GM12892 (cell line): Measurements from ENCODE around the gene CAMTA1.

Experiments
- DNase-seq: peaks from one replicate; pipeline ENCODE4 v3.0.0; 2011; ENCODE audit not compliant: insufficient read length
- FAIRE-seq: peaks from 2 replicates; lab custom pipeline; 2011; peaks lifted over from hg19 to GRCh38; lab: Jason Lieb, UNC
- POLR2A ChIP-seq: IDR thresholded peaks from 2 replicates; pipeline ENCODE4 v1.6.1; 2011; ENCODE audit warnings: low read depth, low read length, control low read depth
- POLR2AphosphoS5 ChIP-seq: IDR thresholded peaks from 2 replicates; pipeline ENCODE4 v1.6.1; 2011; ENCODE audit warnings: low read depth, low read length, control low read depth
- TAF1 ChIP-seq: IDR thresholded peaks from 2 replicates; pipeline ENCODE4 v1.6.1; 2011; ENCODE audit warnings: low read depth, mild to moderate bottlenecking, control low read depth, low read length, borderline replicate concordance

Gene CAMTA1

GRCh38 chr1:6939363-6939762 lies 154.1 kb downstream of the CAMTA1 start:
- FAIRE-seq (no peak), DNase-seq (no peak)
- TF ChIP-seq TAF1 (no peak), POLR2A (no peak), POLR2AphosphoS5 (no peak)

DNA sequence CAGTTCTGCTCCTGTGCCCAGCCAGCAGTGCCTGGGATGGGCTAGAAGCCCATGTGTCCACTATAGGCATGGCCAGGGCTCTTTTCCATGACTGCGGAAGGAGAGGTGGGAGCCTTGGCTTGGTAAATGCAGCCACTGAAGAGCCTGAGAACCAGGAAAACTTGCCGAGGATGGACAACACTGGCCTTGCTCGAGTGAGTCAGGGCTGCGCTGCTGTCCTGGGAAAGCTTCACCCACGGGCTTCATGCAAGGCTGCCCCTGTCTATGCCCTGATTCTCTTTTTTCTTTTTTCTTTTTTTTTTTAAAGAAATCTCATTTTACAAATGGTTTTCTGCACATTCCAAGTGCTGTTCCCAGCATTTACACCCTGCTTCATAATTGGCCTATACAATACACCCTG lies 156.5 kb downstream of the CAMTA1 start:
- no peak for FAIRE-seq
- DNase-seq: no peak
- TF ChIP-seq POLR2AphosphoS5: no peak
- no peak for TF ChIP-seq POLR2A
- TF ChIP-seq TAF1: no peak

DNA sequence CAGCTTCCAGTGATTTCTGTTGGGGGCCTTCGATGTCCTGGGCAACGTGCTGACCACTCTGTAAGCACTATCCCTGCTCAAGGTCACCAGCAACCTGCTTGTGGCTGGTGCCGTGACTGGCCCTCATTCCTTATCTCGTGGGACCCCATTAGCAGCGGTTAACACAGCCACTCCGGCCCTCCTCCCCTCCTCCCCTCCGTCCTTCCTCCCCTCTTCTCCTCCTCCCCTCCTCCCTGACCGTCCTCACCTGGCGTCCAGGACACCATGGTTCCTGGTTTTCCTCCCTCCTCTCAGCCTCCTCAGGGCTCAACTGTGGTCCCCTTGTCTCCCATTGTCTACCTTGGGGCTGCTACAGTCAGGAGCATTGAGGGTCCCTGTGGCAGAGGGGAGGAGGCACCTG lies 157.7 kb downstream of the CAMTA1 start:
- FAIRE-seq: no peak
- DNase-seq: no peak
- TF ChIP-seq POLR2A (no peak), TAF1 (no peak), POLR2AphosphoS5 (no peak)

DNA sequence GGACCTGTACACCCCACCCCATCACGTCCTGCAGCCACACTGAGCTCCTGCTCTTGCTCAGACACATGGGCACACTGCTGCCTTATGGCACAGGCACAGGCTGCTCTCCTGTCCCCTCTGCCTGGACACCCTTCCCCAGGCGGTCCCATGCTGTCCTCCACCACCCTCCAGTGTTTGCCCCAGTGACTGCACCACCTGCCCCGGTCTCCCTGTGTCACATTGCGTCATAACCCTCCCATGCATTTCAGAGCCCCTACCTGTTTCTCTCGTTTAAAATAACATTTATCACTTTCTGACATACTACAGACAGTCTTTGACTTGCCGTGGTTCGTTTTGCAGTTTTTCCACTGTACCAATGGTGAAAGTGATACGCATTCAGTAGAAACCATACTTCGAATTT lies 159.2 kb downstream of the CAMTA1 start:
- FAIRE-seq (no peak), DNase-seq (no peak)
- TF ChIP-seq POLR2A (no peak), TAF1 (no peak), POLR2AphosphoS5 (no peak)

DNA sequence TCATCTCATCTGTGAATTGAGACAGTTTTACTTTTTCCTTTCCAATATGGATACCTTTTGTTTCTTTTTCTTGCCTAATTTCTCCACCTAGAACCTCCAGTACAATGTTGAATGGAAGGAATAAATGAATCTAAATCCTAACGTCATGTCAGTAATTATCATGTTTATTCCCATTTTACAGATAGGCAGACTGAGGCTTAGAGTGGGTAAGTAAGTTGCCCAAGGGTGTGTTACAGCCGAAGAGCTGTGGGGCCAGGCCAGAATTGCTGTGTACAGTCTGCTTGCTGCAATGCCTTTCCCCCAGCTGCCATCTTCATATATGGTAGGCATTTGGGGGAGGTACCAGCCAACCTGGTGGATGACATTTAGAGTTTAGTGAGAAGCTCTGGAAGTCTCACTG lies 162.7 kb downstream of the CAMTA1 start:
- FAIRE-seq (no peak), DNase-seq (no peak)
- TF ChIP-seq POLR2AphosphoS5 (no peak), TAF1 (no peak), POLR2A (no peak)

DNA sequence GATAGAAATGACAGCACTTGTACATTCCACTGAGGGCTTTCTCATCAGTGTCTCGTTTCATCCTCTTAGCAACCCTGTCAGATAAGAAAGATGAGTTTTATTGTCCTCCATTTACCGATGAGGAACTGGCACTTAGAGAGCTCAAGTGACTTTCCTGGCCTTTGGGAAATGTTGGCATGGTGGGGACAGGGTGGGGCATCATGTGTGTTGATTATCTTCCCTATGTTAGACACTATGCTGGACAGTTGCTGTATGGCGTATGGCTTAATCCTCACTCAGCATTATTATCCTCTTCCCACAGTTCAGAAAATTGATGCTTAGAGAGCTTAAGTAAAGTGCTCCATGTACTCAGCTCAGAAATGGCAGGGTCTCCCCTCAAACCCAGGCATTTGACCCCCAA lies 163.2 kb downstream of the CAMTA1 start:
- FAIRE-seq (no peak), DNase-seq (no peak)
- TF ChIP-seq POLR2AphosphoS5: no peak
- no peak for TF ChIP-seq TAF1
- TF ChIP-seq POLR2A: no peak

DNA sequence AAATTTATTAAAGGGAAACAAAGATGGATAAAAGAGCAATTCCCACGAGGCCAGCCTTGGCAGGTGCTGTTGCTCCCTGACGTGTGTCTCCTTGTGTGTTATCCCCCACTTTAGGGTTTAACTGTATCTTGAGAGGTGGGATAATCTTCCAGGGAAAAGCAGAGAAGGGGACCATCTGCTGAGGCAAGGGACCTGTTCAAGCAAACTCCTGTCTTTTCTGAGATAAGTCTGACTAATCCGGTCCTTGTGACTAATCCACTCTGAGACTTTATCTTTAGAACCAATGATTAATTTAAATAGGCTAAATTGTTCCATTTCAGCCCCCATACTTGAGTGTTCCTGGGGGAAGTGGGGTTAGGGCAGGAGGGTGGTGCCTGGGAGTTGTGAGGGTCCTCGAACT lies 163.6 kb downstream of the CAMTA1 start:
- TF ChIP-seq TAF1: no peak
- FAIRE-seq (no peak), DNase-seq (no peak)

DNA sequence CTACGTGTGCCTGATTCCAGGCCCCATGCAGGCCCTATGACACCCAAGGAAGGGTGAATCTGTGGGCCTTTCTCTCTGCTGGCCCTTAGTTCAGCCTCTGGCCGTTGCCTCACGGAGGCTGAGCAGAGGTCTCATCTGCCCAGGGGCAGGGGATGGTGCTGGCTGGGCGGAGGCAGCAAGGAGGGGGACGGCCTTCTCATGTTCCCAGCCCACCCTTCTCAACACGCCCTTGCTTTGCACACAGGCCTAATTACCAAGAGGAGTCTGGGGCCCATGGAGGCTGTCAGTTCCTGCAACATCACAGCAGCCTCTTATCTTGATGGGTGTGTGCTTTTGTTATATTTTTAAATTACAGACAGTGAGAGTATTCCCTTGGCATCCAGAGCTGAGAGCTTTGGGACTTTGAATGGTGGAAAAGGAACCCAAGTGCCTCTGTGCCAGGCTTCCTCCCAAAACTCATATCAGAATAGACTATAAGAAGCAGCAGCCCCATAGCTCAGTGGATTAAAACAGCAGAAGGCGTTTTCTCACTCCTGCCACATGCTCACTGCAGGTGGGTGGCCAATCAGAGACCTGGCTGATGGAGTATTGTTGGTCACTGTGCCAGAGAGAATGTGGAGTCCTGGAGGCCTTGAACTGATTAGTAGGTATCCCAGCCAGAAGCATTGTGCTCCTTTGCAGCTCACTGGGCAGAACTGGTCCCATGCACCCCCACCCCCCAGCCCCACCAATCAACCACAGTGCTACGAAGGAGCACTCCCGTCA lies 164.9 kb downstream of the CAMTA1 start:
- DNase-seq: no peak
- no peak for FAIRE-seq
- no peak for TF ChIP-seq POLR2AphosphoS5
- TF ChIP-seq POLR2A: no peak
- no peak for TF ChIP-seq TAF1

DNA sequence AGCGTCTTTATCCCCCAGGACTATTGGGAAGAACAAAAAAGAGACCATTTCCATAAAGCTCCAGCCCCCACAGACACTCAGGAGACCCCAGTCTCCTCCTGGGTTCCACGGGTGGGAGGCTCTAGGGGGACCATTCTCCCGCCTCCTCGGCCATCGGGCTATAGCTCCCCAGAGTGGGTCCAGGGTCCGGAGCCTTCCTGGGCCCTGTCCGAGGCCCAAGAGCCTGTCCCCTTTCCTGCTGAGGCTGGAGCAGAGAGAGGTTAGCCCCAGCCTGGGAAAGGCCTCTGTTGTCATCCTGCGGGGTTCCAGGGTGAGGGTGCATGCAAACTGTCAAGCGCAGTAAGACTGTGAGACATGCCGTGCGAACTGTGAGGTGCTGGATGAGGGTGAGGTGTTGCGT lies 166.3 kb downstream of the CAMTA1 start:
- TF ChIP-seq POLR2AphosphoS5: no peak
- TF ChIP-seq TAF1: no peak
- no peak for TF ChIP-seq POLR2A
- no peak for DNase-seq
- no peak for FAIRE-seq

DNA sequence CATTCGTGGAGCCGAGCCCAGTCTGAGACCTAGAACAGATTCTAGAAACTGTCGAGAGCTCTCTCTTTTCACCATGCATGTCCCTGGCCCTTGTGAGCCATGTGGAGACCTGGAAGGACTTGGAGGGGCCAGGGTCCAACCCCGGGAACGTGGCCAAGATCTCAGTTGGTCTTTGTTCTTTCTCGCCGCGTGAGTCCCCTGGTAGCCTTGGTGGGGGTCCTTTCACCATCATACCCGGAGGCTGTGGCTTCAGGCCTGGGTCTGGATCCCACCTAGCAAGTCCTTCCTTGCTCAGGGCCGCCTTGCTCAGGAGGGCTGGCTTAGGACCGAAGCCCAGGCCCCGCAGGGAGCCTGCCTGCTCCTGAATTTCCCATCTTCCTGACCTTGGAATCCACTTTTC lies 168.0 kb downstream of the CAMTA1 start:
- DNase-seq: no peak
- FAIRE-seq: no peak
- no peak for TF ChIP-seq TAF1
- no peak for TF ChIP-seq POLR2A
- no peak for TF ChIP-seq POLR2AphosphoS5

- no peak for FAIRE-seq
- no peak for TF ChIP-seq POLR2AphosphoS5
- DNase-seq: no peak
These were observed 168.7 kb downstream of the CAMTA1 start for GRCh38 chr1:6953907-6954364.

- DNase-seq (no peak), FAIRE-seq (no peak)
- TF ChIP-seq TAF1 (no peak), POLR2A (no peak)
These were observed 169.3 kb downstream of the CAMTA1 start for GRCh38 chr1:6954591-6954990.
